CD14-positive monocyte (primary cell): Measurements from ENCODE around the gene SPDL1. TPM values are rescaled to one million over a fixed set of nuclear protein-coding genes. Genes with fewer than 3 reads are reported as not detected.
A peak's percentile ranks its signal among the peaks of the same experiment; 100 is the strongest.

Experiments
- DNase-seq, 3 donors: peaks; one replicate each; pipeline ENCODE4 v3.0.0-alpha.2; 2011 to 2022
- H2AFZ ChIP-seq: 2 replicates; pipeline ENCODE4 v1.6.0; 2012; ENCODE audit warnings: mild to moderate bottlenecking, low read depth, low read length, inconsistent platforms; ENCODE audit not compliant: insufficient read depth, poor library complexity, severe bottlenecking
- H3K27ac ChIP-seq, 2 donors: 1 replicate in 1 of 2; 2 replicates in 1 of 2; pipeline ENCODE4 v1.5.1; 2012 to 2013; ENCODE audit warnings: low read length in 2 of 2, control low read depth in 1 of 2, inconsistent platforms in 1 of 2, low read depth in 1 of 2, mild to moderate bottlenecking in 1 of 2
- H3K27me3 ChIP-seq, 2 donors: one replicate each; pipeline versions ENCODE4 v1.6.0 to v1.6.1; 2011 to 2013; ENCODE audit warnings: low read length in 2 of 2; ENCODE audit not compliant: control insufficient read depth in 2 of 2, insufficient read depth in 2 of 2
- H3K36me3 ChIP-seq, 2 donors: replicated peaks in 1 of 2; 1 replicate in 1 of 2; 2 replicates in 1 of 2; pipeline versions ENCODE4 v1.5.1 to v1.6.1; 2012 to 2013; ENCODE audit warnings: low read length in 2 of 2, control low read depth in 1 of 2, inconsistent platforms in 1 of 2, mild to moderate bottlenecking in 1 of 2; ENCODE audit not compliant: insufficient read depth in 2 of 2, control insufficient read depth in 1 of 2
- H3K4me1 ChIP-seq, 2 donors: 1 replicate in 1 of 2; 2 replicates in 1 of 2; pipeline versions ENCODE4 v1.5.1 to v1.6.1; 2012 to 2013; ENCODE audit warnings: low read length in 2 of 2, control low read depth in 1 of 2, inconsistent platforms in 1 of 2, mild to moderate bottlenecking in 1 of 2, moderate library complexity in 1 of 2; ENCODE audit not compliant: insufficient read depth in 2 of 2, control insufficient read depth in 1 of 2
- H3K4me2 ChIP-seq: replicated peaks from 2 replicates; pipeline ENCODE3; 2012; ENCODE audit warnings: low read length, moderate library complexity, mild to moderate bottlenecking; ENCODE audit not compliant: poor library complexity, severe bottlenecking; ENCODE audit errors: extremely low read depth
- H3K4me3 ChIP-seq, 3 experiments: fragments of 200-600 bp in 1 of 3; sonication (generic) in 1 of 3; replicated peaks in 1 of 3; 1 replicate in 2 of 3; 2 replicates in 1 of 3; pipeline ENCODE4 v1.5.1; 2011 to 2013; ENCODE audit warnings: low read length in 3 of 3, mild to moderate bottlenecking in 3 of 3, control low read depth in 2 of 3, low read depth in 2 of 3, inconsistent platforms in 1 of 3, moderate library complexity in 1 of 3
- H3K79me2 ChIP-seq: 2 replicates; pipeline ENCODE4 v1.6.0; 2012; ENCODE audit warnings: mild to moderate bottlenecking, control low read depth, inconsistent platforms, low read length, moderate library complexity; ENCODE audit not compliant: insufficient read depth
- H3K9ac ChIP-seq: 2 replicates; pipeline ENCODE4 v1.6.0; 2017; ENCODE audit warnings: low read length, mild to moderate bottlenecking; ENCODE audit not compliant: insufficient read depth, poor library complexity, severe bottlenecking
- H3K9me3 ChIP-seq, 2 donors: replicated peaks in 1 of 2; 1 replicate in 1 of 2; 2 replicates in 1 of 2; pipeline versions ENCODE4 v1.5.1 to v1.6.1; 2012 to 2013; ENCODE audit warnings: low read length in 2 of 2, control low read depth in 1 of 2; ENCODE audit not compliant: control insufficient read depth in 1 of 2, insufficient read depth in 1 of 2
- H4K20me1 ChIP-seq: 2 replicates; pipeline ENCODE4 v1.6.0; 2012; ENCODE audit warnings: mild to moderate bottlenecking, low read length, control low read depth, moderate library complexity; ENCODE audit not compliant: insufficient read depth
- H3K27ac Mint-ChIP-seq, 7 donors: one replicate each; pipeline ENCODE4 v1.8.0; 2020; ENCODE audit warnings: mild to moderate bottlenecking in 7 of 7, mixed read lengths in 7 of 7, moderate library complexity in 6 of 7, inconsistent platforms in 2 of 7
- H3K27me3 Mint-ChIP-seq, 3 donors: one replicate each; pipeline ENCODE4 v1.8.0; 2021 to 2022; ENCODE audit warnings: low read depth in 3 of 3, mild to moderate bottlenecking in 3 of 3, mixed read lengths in 3 of 3, moderate library complexity in 3 of 3, inconsistent platforms in 1 of 3
- H3K36me3 Mint-ChIP-seq, 2 donors: one replicate each; pipeline ENCODE4 v1.8.0; 2020; ENCODE audit warnings: mixed read lengths in 2 of 2, inconsistent platforms in 1 of 2, mild to moderate bottlenecking in 1 of 2
- H3K4me1 Mint-ChIP-seq: one replicate; pipeline ENCODE4 v1.8.0; 2020; ENCODE audit warnings: mild to moderate bottlenecking, mixed read lengths
- H3K4me3 Mint-ChIP-seq, 2 donors: one replicate each; pipeline ENCODE4 v1.8.0; 2020; ENCODE audit warnings: mild to moderate bottlenecking in 2 of 2, mixed read lengths in 2 of 2, moderate library complexity in 1 of 2
- H3K9me3 Mint-ChIP-seq, 7 donors: one replicate each; pipeline ENCODE4 v1.8.0; 2020 to 2022; ENCODE audit warnings: mixed read lengths in 7 of 7, mild to moderate bottlenecking in 6 of 7, moderate library complexity in 6 of 7, inconsistent platforms in 2 of 7
- WGBS: methylation state at CpG from one replicate; pipeline ENCODE4 v1.1.5; 2013; ENCODE audit warnings: missing lambda C conversion rate; ENCODE audit not compliant: insufficient coverage; 5-methylcytosine and 5-hydroxymethylcytosine counted together
- intact Hi-C, 2 donors: fragments of 100-400 bp; cut with micrococcal nuclease; formaldehyde crosslinking; loops; one replicate each; pipeline versions ENCODE4 v1.15.0 to v1.15.1; 2023
- polyA plus RNA-seq, 3 donors: library from polyadenylated mRNA; depleted of rRNA in 1 of 3; unstranded in 2 of 3; stranded (reverse) in 1 of 3; fragments of 300-500 nt in 2 of 3; fragments of >200 nt in 1 of 3; fragmentation: Illumina TruSeq in 2 of 3; gene quantifications; 1 replicate in 2 of 3; 2 replicates in 1 of 3; pipeline ENCODE4 v1.2.3, GENCODE V29; 2012 to 2021
- TF ChIP-seq, protein P1 (sequence below): fragments of 200-600 bp; IDR thresholded peaks from one replicate; pipeline ENCODE4 v1.8.0; 2022; ENCODE audit warnings: antibody characterized with exemption, mild to moderate bottlenecking

Gene SPDL1
- polyA plus RNA-seq, 3 donors: 1.4 to 1.6 (median 1.6) TPM

DNA sequence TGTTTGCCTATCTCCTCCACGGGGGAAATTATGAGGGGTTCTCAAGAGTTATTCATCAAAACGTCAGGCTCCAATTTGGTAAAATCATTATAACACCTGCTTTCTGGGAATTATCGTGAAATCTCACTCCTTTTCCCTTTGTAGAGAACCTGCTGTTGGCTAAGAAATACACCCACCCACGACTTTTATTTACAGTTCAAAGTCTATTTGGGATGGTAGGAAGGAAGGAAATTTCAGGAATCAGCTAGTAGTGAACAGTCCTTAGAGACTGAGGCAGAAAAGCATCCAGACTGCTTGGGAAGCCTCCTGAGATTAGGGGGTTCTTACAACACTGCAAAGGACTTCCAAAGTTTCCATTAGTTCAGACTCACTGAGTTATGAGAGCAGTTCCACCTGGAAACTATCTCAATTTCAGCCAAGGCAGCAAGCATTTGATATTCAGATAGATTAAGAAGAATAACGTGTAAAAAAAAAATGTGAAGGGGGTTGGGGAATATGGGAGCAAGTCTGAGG is 9.4 kb upstream of the SPDL1 start:
- Mint-ChIP-seq H3K27me3 (peaks cover 15 to 53% (median 17%) of the 10 kb centered on the region in 3 donors), H3K36me3 (no peaks in the 10 kb centered on the region), H3K4me3 (peak overlapping the region in 1 of 2 donors; percentile 31), H3K27ac (peak overlapping the region in 1 of 7 donors; percentile 32), H3K4me1 (no peaks in the 10 kb centered on the region), H3K9me3 (peaks cover 0 to 1% (median 0%) of the 10 kb centered on the region in 7 donors)
- TF ChIP-seq, protein P1, sequence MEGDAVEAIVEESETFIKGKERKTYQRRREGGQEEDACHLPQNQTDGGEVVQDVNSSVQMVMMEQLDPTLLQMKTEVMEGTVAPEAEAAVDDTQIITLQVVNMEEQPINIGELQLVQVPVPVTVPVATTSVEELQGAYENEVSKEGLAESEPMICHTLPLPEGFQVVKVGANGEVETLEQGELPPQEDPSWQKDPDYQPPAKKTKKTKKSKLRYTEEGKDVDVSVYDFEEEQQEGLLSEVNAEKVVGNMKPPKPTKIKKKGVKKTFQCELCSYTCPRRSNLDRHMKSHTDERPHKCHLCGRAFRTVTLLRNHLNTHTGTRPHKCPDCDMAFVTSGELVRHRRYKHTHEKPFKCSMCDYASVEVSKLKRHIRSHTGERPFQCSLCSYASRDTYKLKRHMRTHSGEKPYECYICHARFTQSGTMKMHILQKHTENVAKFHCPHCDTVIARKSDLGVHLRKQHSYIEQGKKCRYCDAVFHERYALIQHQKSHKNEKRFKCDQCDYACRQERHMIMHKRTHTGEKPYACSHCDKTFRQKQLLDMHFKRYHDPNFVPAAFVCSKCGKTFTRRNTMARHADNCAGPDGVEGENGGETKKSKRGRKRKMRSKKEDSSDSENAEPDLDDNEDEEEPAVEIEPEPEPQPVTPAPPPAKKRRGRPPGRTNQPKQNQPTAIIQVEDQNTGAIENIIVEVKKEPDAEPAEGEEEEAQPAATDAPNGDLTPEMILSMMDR: no peak
- DNase-seq: no peak
- Histone ChIP-seq H2AFZ (no peak overlapping the region), H3K27me3 (peaks cover 38 to 60% of the 10 kb centered on the region in 2 donors), H3K4me1 (no peaks in the 10 kb centered on the region), H3K79me2 (no peaks in the 10 kb centered on the region), H3K9ac (no peak overlapping the region), H3K9me3 (no peaks in the 10 kb centered on the region), H3K36me3 (no peaks in the 10 kb centered on the region), H3K27ac (no peak overlapping the region), H3K4me3 (no peak overlapping the region), H4K20me1 (no peaks in the 10 kb centered on the region), H3K4me2 (no peak overlapping the region)
- intact Hi-C loops: no loop called here
- WGBS: no CpG with 5 or more reads among the region's 5 CpGs

DNA sequence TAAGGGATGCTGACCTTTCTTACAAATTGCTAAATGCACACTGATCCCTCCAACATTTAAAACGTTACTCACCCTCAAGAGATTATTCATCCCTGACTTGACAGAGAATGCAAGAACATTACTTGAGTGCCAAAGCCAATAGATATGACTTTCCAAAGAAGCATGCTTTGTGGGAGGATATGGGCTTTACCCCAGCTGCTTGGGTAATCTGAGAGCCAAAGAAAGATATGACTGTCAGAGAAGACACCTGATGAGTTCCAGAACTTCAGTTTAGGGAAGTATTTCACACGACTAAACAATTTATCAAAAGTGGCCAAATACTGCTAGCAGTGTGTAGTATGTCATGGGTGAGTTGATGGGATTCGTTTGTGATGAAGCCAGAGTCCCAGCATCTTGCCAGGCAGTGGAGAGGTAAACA is 7.4 kb upstream of the SPDL1 start:
- Histone ChIP-seq H3K9me3 (no peaks in the 10 kb centered on the region), H2AFZ (no peak overlapping the region), H3K79me2 (no peaks in the 10 kb centered on the region), H3K27me3 (peaks cover 41 to 60% of the 10 kb centered on the region in 2 donors), H3K27ac (no peak overlapping the region), H3K4me3 (no peak overlapping the region), H3K4me1 (no peaks in the 10 kb centered on the region), H4K20me1 (no peaks in the 10 kb centered on the region), H3K4me2 (no peak overlapping the region), H3K9ac (no peak overlapping the region), H3K36me3 (no peaks in the 10 kb centered on the region)
- Mint-ChIP-seq H3K27ac (no peak overlapping the region), H3K4me3 (no peak overlapping the region), H3K9me3 (peaks cover 0 to 1% (median 0%) of the 10 kb centered on the region in 7 donors), H3K36me3 (no peaks in the 10 kb centered on the region), H3K27me3 (peaks cover 12 to 48% (median 18%) of the 10 kb centered on the region in 3 donors), H3K4me1 (no peaks in the 10 kb centered on the region)
- DNase-seq: no peak
- WGBS: 33% methylated on average over 1 of the region's 3 CpGs
- TF ChIP-seq, protein P1: no peak
- intact Hi-C loops: no loop called here
